Loucy (cell line): ENCODE measurements around the gene FOXC2.

ENCODE experiments used
- H2AFZ ChIP-seq: fragments of 200-600 bp; sonication (generic); 2 replicates; pipeline ENCODE4 v1.6.0; 2016; ENCODE audit warnings: antibody characterized with exemption, mild to moderate bottlenecking, low read length, moderate library complexity
- H3F3A ChIP-seq: fragments of 200-600 bp; 2 replicates; pipeline ENCODE4 v1.6.0; 2016; ENCODE audit warnings: antibody characterized with exemption, low read depth, mild to moderate bottlenecking
- H3K27me3 ChIP-seq: fragments of 200-600 bp; sonication (generic); 2 replicates; pipeline ENCODE4 v1.6.1; 2014; ENCODE audit warnings: low read length, mild to moderate bottlenecking; ENCODE audit not compliant: insufficient read depth, poor library complexity, severe bottlenecking
- H3K36me3 ChIP-seq: fragments of 200-600 bp; sonication (generic); 2 replicates; pipeline ENCODE4 v1.6.1; 2016; ENCODE audit warnings: low read length; ENCODE audit not compliant: insufficient read depth
- H3K4me1 ChIP-seq: fragments of 200-600 bp; sonication (generic); 2 replicates; pipeline ENCODE4 v1.5.1; 2014; ENCODE audit warnings: low read length, mild to moderate bottlenecking; ENCODE audit not compliant: insufficient read depth, poor library complexity, severe bottlenecking
- H3K4me2 ChIP-seq: fragments of 200-600 bp; sonication (generic); 2 replicates; pipeline ENCODE4 v1.6.0; 2014; ENCODE audit warnings: antibody characterized with exemption, low read length, low read depth, mild to moderate bottlenecking; ENCODE audit not compliant: poor library complexity, severe bottlenecking
- H3K4me3 ChIP-seq: fragments of 200-600 bp; sonication (generic); 2 replicates; pipeline ENCODE4 v1.5.1; 2014; ENCODE audit warnings: low read length, mild to moderate bottlenecking, mixed read lengths; ENCODE audit not compliant: poor library complexity, severe bottlenecking
- H3K79me2 ChIP-seq: fragments of 200-600 bp; sonication (generic); 2 replicates; pipeline ENCODE4 v1.6.1; 2014; ENCODE audit warnings: low read length; ENCODE audit not compliant: insufficient read depth
- H3K9ac ChIP-seq: fragments of 200-600 bp; sonication (generic); 2 replicates; pipeline ENCODE4 v1.6.0; 2014; ENCODE audit warnings: mild to moderate bottlenecking, low read depth, low read length, moderate library complexity; ENCODE audit not compliant: poor library complexity, severe bottlenecking
- H3K9me2 ChIP-seq: fragments of 200-600 bp; sonication (generic); replicated peaks from 2 replicates; pipeline ENCODE4 v1.6.1; 2016; ENCODE audit warnings: low read depth, low read length, mixed read lengths
- H3K9me3 ChIP-seq: fragments of 200-600 bp; sonication (generic); 2 replicates; pipeline ENCODE4 v1.6.1; 2014; ENCODE audit warnings: mild to moderate bottlenecking, antibody characterized with exemption, low read length, low read depth; ENCODE audit not compliant: insufficient read depth
- H4K20me1 ChIP-seq: fragments of 200-600 bp; sonication (generic); 2 replicates; pipeline ENCODE4 v1.6.0; 2014; ENCODE audit warnings: antibody characterized with exemption, low read length, mild to moderate bottlenecking; ENCODE audit not compliant: insufficient read depth, poor library complexity, severe bottlenecking
- EZH2phosphoT487 ChIP-seq: fragments of 200-600 bp; IDR thresholded peaks from 2 replicates; pipeline ENCODE4 v1.6.1; 2018; ENCODE audit warnings: antibody characterized with exemption, mild to moderate bottlenecking, moderate library complexity, borderline replicate concordance
- TF ChIP-seq, protein P1 (sequence below): fragments of 200-600 bp; sonication (generic); conservative IDR thresholded peaks from 2 replicates; pipeline ENCODE4 v1.5.1; 2014; ENCODE audit warnings: mild to moderate bottlenecking, antibody characterized with exemption, low read length

FOXC2 gene

DNA sequence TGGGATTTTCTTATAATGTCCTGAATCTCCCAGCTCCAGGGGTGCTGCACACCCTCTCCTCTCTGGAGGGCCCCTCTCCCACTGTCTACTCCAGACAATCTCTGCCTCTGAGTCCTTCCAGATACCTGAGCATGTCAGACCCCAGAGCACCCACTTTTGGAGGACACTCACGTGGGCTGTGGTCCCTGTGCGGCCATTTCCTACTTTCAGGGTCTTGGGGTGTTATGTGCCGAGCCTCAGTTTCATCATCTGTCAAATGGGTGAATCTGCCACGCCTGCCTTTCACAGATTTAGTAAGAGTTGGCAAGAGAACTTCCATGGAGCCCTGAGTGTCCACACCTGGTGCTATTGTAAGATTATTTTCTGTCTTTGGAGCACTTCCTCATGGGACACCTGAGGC, 8.0 kb downstream of the FOXC2 start:
- Histone ChIP-seq H3K4me1 (no peaks in the 10 kb centered on the region), H3K36me3 (no peaks in the 10 kb centered on the region), H3K27me3 (no peaks in the 10 kb centered on the region), H3K9me3 (no peaks in the 10 kb centered on the region), H2AFZ (no peak overlapping the region), H3K9ac (no peak overlapping the region), H3K9me2 (no peaks in the 10 kb centered on the region), H4K20me1 (no peaks in the 10 kb centered on the region), H3F3A (no peaks in the 10 kb centered on the region), H3K4me3 (no peak overlapping the region), H3K4me2 (no peak overlapping the region), H3K79me2 (no peaks in the 10 kb centered on the region)
- no peak for TF ChIP-seq EZH2phosphoT487
- TF ChIP-seq, protein P1, sequence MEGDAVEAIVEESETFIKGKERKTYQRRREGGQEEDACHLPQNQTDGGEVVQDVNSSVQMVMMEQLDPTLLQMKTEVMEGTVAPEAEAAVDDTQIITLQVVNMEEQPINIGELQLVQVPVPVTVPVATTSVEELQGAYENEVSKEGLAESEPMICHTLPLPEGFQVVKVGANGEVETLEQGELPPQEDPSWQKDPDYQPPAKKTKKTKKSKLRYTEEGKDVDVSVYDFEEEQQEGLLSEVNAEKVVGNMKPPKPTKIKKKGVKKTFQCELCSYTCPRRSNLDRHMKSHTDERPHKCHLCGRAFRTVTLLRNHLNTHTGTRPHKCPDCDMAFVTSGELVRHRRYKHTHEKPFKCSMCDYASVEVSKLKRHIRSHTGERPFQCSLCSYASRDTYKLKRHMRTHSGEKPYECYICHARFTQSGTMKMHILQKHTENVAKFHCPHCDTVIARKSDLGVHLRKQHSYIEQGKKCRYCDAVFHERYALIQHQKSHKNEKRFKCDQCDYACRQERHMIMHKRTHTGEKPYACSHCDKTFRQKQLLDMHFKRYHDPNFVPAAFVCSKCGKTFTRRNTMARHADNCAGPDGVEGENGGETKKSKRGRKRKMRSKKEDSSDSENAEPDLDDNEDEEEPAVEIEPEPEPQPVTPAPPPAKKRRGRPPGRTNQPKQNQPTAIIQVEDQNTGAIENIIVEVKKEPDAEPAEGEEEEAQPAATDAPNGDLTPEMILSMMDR: no peak

DNA sequence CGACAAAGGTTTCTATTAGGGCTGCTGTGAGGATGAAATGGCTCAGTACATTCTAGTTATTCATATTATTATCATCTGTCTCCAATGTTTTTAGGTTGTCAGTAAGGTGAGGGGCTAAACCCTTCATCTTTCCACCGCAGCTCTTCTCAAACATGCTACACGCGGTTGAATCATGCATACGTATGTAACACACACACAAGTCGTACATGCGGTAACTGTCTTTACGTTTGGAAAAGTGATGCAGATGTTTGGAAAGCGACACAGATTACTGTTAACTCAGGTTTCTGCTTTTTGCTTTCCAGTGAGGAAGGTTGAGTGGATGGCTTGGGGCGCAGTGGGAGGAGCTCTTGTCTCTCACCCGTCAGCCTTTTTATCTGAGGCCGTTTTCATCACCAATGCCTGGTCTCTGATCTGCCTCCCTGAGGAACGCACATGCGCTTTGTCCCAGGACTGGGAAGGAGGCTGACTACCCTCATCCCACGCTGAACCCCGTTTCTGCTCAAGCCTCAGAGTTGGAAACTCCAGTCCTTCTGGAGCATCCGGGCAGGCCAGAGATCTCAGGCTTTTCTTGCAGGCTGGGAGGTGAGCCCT, 8.6 kb downstream of the FOXC2 start:
- Histone ChIP-seq H3K79me2 (no peaks in the 10 kb centered on the region), H3K36me3 (no peaks in the 10 kb centered on the region), H3K9me3 (no peaks in the 10 kb centered on the region), H3K27me3 (no peaks in the 10 kb centered on the region), H2AFZ (no peak overlapping the region), H3K9ac (no peak overlapping the region), H3K4me2 (no peak overlapping the region), H3K4me1 (no peaks in the 10 kb centered on the region), H4K20me1 (no peaks in the 10 kb centered on the region), H3K4me3 (no peak overlapping the region), H3F3A (no peaks in the 10 kb centered on the region), H3K9me2 (no peaks in the 10 kb centered on the region)
- TF ChIP-seq EZH2phosphoT487: no peak
- TF ChIP-seq, protein P1: no peak

DNA sequence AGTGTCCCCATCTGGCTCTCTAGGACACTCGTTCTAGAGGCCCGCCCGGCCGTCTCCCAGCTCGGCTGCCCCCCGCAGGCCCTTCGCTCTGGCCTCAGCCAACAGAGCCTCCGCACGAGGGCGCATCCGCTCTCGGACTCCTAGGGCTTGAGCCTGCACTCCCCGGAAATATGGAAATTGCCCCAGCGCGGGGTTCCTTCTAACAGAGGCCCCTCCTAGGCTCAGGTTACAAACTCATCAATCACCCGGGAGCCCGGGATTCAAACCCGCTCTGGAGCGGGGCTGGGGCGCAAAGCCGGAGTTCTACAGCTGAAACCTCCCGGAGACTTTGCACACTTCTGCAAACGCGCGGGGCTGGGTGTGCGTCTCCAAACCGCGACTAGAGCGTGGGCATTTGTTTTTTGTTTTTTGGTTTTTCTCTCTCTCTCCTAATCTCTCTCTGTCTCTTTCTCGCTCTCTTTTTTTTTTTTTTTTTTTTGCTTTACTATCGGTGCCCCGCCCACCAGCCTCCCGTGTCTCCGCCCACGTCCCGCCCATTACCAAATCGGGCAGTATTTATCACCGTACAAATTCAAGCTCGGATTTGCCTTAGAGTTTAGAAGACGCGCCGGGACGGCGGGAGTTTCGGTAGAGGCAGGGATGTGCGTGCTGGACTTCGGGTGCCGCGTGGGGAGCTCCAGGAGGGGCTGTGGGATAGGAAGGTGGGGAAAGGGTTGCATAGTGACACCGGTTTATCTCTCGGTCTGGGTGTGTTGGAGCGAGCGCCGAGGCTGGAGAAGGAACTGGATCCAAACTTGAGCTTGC, 9.3 kb downstream of the FOXC2 start:
- H4K20me1 ChIP-seq: no peaks in the 10 kb centered on the region
- H3K9me2 ChIP-seq: no peaks in the 10 kb centered on the region
- H3K27me3 ChIP-seq: no peaks in the 10 kb centered on the region
- H3K4me1 ChIP-seq: no peaks in the 10 kb centered on the region
- TF ChIP-seq, protein P1: no peak
- TF ChIP-seq EZH2phosphoT487: no peak
- no peaks in the 10 kb centered on the region for H3K36me3 ChIP-seq
- no peaks in the 10 kb centered on the region for H3K79me2 ChIP-seq
- no peaks in the 10 kb centered on the region for H3F3A ChIP-seq
- H3K4me3 ChIP-seq: no peak overlapping the region
- no peak overlapping the region for H3K4me2 ChIP-seq
- no peak overlapping the region for H2AFZ ChIP-seq
- no peak overlapping the region for H3K9ac ChIP-seq
- H3K9me3 ChIP-seq: no peaks in the 10 kb centered on the region
